EL (cell line): Measurements from ENCODE around the gene PVALB.

Experiments used
- DNase-seq: peaks from one replicate; pipeline ENCODE4 v3.0.0-alpha.2; 2016

Gene PVALB

GRCh38 chr22:36811094-36811800, 5.6 kb downstream of the PVALB start:
- DNase-seq: no peak

- DNase-seq: no peak
These were observed 7.5 kb downstream of the PVALB start for GRCh38 chr22:36809351-36809750.

- DNase-seq: no peak
These were observed 8.0 kb downstream of the PVALB start for GRCh38 chr22:36808721-36809344.

GRCh38 chr22:36807627-36808026, 9.2 kb downstream of the PVALB start:
- no peak for DNase-seq

GRCh38 chr22:36806835-36807234, 10.0 kb downstream of the PVALB start:
- DNase-seq: no peak

- no peak for DNase-seq
These were observed 13.5 kb downstream of the PVALB start for GRCh38 chr22:36803358-36803757.

GRCh38 chr22:36798674-36799066, 18.2 kb downstream of the PVALB start:
- DNase-seq: no peak

GRCh38 chr22:36797911-36798673, 18.7 kb downstream of the PVALB start:
- DNase-seq: no peak

GRCh38 chr22:36797374-36797773, 19.5 kb downstream of the PVALB start:
- no peak for DNase-seq

- no peak for DNase-seq
These were observed 20.2 kb downstream of the PVALB start for GRCh38 chr22:36796552-36797175.

- no peak for DNase-seq
These were observed 21.2 kb downstream of the PVALB start for GRCh38 chr22:36795633-36796032.

- no peak for DNase-seq
These were observed 26.2 kb downstream of the PVALB start for GRCh38 chr22:36790648-36791047.

GRCh38 chr22:36787204-36787988, 29.4 kb downstream of the PVALB start:
- no peak for DNase-seq

GRCh38 chr22:36783743-36784142, 33.1 kb downstream of the PVALB start:
- DNase-seq: no peak

- DNase-seq: peak; percentile 88
These were observed 34.9 kb downstream of the PVALB start for GRCh38 chr22:36781656-36782627.

- no peak for DNase-seq
These were observed 38.8 kb downstream of the PVALB start for GRCh38 chr22:36778020-36778419.

GRCh38 chr22:36776722-36777121, 40.1 kb downstream of the PVALB start:
- DNase-seq: no peak

- DNase-seq: peak; percentile 100
These were observed 40.7 kb downstream of the PVALB start, which contains the start of gene IFT27 for GRCh38 chr22:36775964-36776669. IFT27 (minus strand) TSS chr22:36776119; CDS start chr22:36775707, 412 bp downstream.

GRCh38 chr22:36775586-36775963, 41.3 kb downstream of the PVALB start:
- no peak for DNase-seq

- DNase-seq: peak; percentile 24
These were observed 42.9 kb downstream of the PVALB start for GRCh38 chr22:36773935-36774334.

- no peak for DNase-seq
These were observed 44.4 kb downstream of the PVALB start for GRCh38 chr22:36772451-36772850.
